NCI-H510A treated with DMSO at 0.1 percent for 48 hours (cell line): ENCODE measurements around the gene CFAP90.
A peak's percentile ranks its signal among the peaks of the same experiment; 100 is the strongest.

Experiments
- DNase-seq: peaks from one replicate; lab custom pipeline; 2025; lab: John Stamatoyannopoulos, UW

The CFAP90 gene

DNA sequence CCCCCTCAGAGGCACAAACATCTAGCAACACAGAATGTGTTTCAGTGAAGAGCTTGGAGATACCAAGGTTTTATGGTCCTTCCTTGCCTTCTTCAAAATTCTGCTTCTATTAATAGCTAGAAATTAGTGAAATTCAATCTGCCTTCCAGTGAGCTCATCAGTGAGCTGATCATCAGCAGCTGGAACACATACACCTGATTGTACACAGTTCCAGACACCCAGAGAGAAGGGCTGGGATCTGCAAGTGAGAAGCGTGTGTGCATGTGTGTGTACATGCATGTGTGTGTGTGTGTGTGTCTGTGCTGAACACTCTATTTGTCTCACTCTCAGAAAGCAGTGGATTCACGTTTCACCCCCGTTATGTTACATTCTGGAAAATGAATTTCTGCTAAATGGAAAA is 28.5 kb downstream of the CFAP90 start:
- DNase-seq: no peak

DNA sequence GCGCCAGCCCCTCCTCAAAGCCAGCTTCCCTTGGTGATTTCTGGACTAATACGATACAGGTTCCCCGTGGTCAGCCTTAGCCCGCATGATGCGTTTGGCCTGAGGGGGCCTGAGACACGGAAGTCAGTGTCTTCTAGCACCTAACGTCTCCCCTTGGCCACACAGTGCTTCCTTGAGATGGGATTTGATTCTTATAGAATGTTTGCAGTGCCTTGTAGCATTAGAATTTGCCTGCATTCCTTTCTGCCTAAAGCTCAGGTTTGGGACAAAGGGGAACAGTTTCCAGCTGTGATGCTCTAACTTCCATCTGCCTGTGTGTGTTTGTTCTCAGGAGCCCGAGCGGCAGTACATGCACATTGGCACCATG is 34.4 kb downstream of the CFAP90 start:
- no peak for DNase-seq

DNA sequence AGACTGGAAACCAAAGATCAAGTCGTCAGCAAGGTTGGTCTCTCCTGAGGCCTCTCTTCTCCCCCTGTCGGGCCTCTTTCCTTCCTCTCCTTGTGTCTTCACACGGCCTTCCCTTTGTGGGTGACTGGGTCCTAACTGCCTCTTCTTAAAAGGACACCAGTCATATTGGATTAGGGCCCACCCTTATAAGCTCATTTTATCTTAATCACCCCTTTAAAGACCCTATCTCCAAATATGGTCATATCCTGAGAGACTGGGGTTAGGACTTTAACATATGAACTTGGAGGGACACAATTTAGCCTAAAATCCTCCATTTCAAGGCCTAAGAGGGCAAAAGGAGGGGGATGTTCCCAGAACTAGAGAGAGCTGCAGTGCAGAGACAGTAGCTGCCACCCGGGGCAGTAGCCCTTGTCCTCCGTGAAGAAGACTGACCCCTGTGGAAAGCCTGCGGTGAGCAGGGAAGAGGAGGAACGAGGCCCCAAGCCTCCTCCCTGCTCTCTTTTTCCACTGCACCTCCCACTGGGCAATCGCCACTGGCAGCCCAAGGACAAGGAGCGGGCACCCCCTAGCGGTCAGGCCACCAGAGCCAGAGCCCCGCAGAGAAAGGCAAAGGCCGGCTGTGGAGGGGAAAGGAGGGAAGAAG is 34.9 kb downstream of the CFAP90 start:
- DNase-seq: peak; percentile 69

DNA sequence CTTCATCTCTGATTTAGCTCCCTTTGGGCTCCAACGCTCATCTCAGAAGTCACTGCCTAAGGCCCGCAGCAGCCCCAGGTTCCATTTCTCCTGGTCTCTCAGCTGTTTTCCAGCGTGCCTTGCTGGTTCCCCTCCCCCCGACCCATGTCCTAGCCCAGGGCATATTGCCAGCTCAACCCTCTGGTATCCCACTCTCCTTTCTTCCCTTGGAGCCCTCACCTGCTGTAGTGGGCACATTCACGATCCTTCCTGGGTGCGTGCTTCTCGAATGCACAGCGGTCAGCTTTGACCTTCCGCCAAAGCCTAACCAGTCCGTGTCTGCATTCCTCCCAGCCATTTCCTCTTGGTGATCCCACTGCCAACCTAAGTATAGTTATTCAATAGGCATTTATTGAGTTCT is 36.1 kb downstream of the CFAP90 start:
- no peak for DNase-seq

DNA sequence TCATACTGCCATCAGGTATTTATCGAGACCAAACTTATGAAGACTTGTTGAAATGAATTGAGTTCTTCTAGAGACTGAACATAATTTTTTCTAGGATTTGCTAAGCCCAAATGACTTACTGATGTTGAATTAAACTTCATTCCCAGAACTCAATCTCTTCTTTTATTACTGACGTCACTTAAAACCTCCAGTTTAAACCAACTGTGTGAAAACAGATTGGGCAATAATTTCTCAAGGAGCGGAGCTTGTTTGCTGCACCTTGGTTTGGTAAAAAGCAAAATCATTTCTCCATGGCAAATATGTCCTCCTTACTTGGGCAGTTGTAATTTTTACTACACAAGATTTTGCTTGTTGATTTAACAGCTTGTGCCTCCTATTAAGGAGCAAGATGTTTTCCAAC is 37.4 kb downstream of the CFAP90 start:
- DNase-seq: no peak

- DNase-seq: no peak
Observed at GRCh38 chr5:7813007-7813406, 37.9 kb downstream of the CFAP90 start.

DNA sequence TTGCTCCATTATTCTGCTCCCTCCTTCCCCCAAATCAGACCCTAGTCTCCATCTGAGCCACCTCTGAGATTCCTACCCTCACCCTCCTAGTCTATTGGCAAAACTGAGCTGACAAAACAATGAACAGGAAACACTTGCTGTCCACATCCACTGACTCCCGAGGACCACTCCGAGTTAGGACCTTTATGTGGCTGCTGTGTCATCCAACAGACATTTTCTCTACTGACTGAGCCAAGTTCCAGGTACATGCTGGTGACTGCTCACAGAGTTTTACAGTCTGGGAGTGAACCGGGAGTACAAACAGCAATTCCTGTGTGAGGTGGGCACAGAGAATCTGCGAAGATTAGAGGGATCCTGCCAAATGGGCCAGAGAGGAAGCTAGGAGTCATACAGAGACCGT is 39.2 kb downstream of the CFAP90 start:
- DNase-seq: no peak

DNA sequence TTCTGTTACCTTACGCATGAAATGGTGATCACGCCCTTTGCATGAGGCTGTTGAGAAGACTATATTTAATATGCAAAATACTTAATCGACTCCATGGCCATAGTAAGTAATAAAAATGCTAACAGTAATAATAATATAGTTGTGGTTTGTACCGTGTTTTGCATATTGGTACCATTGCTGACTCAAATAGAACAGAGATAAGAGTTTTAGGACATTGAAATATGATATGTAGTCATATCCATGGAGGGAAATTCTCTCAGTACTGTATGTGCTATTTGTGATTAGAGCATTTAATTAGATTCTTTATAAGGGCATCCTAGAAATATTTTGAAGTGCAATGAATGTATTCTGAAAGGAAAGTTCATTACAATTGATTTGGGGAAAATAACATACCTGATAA is 41.9 kb downstream of the CFAP90 start:
- no peak for DNase-seq

DNA sequence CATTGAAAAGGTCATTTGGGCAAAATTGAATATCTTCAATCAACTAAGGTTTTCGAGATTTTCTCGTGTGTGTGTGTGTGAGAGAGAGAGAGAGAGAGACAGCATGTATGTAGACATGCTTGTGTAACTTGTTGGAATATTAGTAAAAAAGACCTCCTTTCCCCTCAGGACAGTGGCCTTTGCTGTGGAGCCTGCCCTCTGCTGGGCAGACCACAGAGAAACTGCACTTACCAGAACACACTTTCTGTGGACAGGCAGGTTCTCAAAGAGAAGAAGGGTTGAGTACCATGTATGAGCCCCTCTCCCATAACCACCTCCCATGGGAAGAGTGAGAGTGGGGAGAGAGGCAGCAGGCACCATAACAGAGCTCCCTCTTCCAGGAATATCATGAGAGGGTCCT is 45.6 kb downstream of the CFAP90 start:
- DNase-seq: no peak

DNA sequence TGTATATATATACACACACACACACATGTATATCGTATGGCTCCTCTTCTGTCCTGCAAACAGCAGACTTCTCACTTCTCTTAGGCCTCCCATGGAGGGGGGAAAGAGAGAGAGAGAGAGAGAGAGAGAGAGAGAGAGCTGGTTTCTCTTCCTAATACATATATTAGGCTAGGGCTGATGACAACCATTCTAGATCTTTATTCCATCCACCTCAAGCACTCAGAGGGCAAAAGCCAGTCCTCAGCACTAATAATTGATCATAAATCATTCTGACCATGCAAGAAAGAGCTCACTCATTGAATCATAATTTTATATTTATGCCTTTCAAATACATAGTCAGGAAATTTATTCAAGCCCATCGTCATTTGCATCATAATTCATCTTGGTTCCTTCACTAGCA is 47.0 kb downstream of the CFAP90 start:
- no peak for DNase-seq

DNA sequence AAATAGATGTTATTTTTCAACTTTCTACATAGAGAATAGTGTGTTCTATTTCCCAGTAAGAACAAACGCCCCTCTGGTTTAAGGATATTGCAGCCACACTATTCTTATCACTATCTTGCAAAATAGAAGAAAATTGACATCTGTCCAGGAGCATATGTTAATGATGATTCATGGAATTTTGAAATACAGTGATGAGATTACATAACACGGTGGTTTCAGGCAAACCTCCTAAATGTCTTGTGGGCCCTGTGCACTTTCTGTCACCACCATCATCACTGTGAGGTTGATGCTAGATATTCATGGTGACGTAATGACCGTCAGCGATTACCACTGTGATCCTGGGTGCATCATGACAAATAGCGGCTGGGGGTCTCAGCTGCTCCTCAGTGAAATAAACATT is 48.1 kb downstream of the CFAP90 start:
- no peak for DNase-seq

DNA sequence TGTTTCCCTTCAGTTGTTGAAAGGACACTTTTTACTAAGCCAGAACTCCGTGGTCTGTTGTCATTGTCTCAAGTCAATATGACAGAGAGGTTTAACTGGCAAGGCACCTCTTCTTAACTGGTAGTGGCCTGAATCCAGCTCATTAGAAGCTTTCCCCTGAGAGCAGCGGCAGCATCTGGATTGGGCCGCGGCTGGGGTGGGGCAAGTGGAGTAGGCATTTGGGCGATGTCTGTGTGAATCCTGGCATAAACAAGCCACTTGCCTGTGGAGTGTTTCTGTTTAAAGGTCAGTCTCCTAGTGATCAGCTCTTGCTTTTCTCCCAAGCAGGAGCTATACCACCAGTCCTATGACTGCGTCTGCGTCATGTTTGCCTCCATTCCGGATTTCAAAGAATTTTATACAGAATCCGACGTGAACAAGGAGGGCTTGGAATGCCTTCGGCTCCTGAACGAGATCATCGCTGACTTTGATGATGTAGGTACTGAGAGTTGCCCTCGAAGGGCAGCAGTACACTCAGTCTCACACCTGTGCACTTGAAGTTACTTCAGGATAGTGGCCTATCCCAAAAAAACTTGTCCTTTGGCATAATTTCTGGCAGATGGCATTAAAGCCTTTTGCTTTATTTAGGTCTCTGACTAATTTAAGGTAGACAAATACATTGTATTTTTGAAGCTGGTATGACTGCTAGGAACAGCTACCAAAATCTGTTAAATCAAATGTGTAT is 48.9 kb downstream of the CFAP90 start:
- DNase-seq: peak; percentile 46

DNA sequence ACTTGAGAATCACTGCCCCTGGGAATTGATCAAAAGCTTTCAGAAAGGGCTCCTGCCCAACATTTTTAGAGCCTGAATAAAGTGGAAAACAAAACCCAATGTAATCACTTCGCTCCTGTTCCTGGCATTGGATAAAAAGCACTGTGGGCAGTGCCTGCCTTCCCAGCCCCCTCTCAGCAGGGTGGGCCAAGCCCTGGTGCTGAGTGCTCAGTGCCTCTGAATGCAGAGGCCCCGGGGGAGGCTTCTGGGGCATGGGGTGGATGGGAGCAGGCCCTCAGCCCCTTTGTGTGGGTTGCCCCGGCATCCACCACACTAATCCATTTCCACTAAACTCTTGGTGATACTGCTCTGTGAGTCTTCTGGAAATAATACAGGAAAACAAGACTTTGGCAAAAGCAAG is 55.6 kb downstream of the CFAP90 start:
- no peak for DNase-seq

DNA sequence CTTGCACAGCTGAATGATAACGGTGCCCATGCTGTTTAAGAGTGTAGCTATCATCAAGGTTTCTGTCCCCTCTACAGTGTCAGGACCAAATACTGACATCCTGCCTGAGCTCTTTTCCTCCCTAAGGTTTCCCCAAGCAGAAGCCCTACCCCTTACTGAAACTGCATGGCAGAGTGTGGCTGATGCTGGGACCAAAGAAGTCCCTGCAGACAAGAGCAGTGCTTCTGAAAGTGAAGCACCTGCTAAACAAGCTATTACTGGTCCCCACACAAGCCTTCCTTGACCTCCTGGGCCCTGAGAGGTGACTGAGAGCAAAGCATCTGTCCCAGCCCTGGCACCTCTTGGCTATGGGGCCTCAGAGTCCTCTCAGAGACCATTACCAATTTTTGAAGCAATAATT is 56.1 kb downstream of the CFAP90 start:
- no peak for DNase-seq

GRCh38 chr5:7794311-7794710 is 56.6 kb downstream of the CFAP90 start:
- no peak for DNase-seq

DNA sequence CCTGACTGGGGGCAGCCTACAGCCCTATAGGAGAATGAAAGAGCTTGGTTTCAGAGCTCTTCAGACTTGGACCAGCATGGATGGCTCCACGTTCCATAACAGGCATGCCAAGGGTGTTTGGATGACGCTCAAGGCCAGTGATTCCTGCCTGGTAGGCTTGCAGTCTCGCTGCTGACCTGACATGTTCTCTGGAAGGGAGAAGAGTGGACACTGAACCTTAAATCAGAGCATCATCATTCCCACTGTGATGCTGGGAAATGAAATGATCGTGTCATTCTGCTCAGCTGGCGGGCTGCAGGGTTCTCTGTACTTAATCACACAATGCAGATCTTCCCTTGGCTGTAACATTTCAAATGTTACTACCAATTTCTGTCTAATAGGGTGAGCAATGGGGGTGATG is 57.0 kb downstream of the CFAP90 start:
- DNase-seq: no peak

- DNase-seq: no peak
Observed at GRCh38 chr5:7789567-7789966, 61.4 kb downstream of the CFAP90 start.

- no peak for DNase-seq
Observed at GRCh38 chr5:7787770-7788169, 63.2 kb downstream of the CFAP90 start.

DNA sequence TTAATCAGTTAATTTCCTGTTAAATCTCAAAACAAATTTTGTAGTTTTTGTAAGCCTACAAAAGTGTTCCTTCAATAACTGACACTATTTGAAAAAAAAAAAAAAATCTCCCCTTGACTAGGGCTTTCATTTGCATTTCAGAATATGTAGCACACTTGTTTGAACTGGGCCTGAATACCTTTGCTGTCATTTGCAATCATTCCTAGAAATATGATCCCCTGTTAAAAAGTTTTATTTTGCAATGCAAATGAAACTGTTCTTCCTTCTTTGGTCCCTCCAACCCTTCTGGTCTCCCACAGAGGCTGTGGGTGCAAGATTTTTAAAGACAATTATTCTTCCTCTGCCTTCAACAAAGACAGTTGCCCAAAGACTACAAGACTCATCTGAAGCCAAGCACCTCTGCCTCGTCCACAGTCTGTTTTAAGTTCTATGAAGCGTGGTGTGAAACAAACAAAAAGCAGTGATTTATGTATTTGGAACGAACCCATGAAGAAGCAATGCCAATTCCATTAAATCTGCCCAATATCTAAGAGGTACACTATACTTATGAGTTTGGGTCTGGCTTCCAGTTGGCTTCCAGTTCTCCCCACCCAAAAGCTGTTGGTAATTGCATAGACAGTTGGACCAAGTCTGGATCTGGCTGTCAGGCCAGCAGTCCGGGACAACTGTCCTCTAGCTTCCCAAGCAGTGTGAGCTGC is 66.1 kb downstream of the CFAP90 start:
- DNase-seq: no peak

DNA sequence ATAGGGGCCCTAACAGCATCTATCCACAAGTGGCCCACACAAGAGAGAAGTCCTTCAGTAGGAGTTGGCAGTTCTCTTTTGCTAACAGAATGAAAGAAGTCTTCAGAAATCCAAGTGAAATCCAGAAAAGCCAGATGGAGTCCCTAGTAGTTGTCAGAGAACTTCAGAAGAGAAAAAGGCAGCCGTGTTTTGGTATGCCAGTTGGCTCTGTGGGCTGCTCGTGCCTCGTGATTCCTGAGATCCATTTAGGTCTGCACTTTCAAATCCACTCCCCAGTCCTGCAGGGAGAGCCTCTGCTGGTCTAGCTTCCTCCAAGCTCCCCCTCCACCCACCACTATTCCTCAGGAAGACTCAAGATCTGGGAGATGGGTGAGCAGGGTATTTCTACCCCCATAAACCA is 69.0 kb downstream of the CFAP90 start:
- no peak for DNase-seq
